Gastrocnemius medialis (tissue), 4 donors: ENCODE data around the gene NOXA1. TPM values are rescaled to one million over a fixed set of nuclear protein-coding genes. Genes with fewer than 3 reads are reported as not detected.

Experiments used
- ATAC-seq, 2 donors: fragments of 150-250 bp; one replicate each; pipeline ENCODE4 v1.9.1; 2016
- DNase-seq, 2 donors: peaks; one replicate each; pipeline ENCODE4 v3.0.0-alpha.2; 2019
- H3K27ac ChIP-seq, 4 donors: fragments of 200-600 bp; sonication (generic); 1 replicate in 1 of 4; 2 replicates in 3 of 4; pipeline ENCODE4 v1.5.1; 2016 to 2018; ENCODE audit warnings: mild to moderate bottlenecking in 2 of 4, moderate library complexity in 1 of 4
- H3K27me3 ChIP-seq, 3 donors: fragments of 200-600 bp; sonication (generic) in 2 of 3; 1 replicate in 1 of 3; 2 replicates in 2 of 3; pipeline versions ENCODE4 v1.5.1 to v1.6.0; 2016 to 2019; ENCODE audit warnings: mild to moderate bottlenecking in 1 of 3, moderate library complexity in 1 of 3
- H3K36me3 ChIP-seq, 2 donors: fragments of 200-600 bp; sonication (generic) in 1 of 2; one replicate each; pipeline ENCODE4 v1.5.1; 2017 to 2018
- H3K4me1 ChIP-seq, 2 donors: fragments of 200-600 bp; sonication (generic) in 1 of 2; one replicate each; pipeline ENCODE4 v1.5.1; 2016 to 2017; ENCODE audit warnings: mild to moderate bottlenecking in 2 of 2
- H3K4me3 ChIP-seq, 4 donors: fragments of 200-600 bp; sonication (generic) in 3 of 4; 1 replicate in 1 of 4; 2 replicates in 3 of 4; pipeline ENCODE4 v1.5.1; 2016 to 2019; ENCODE audit warnings: mild to moderate bottlenecking in 2 of 4
- H3K9me3 ChIP-seq, 3 donors: fragments of 200-600 bp; sonication (generic) in 2 of 3; 1 replicate in 1 of 3; 2 replicates in 2 of 3; pipeline ENCODE4 v1.5.1; 2016 to 2019
- CTCF ChIP-seq, 5 experiments: fragments of 450-650 bp in 3 of 5; fragments of 200-600 bp in 2 of 5; sonication (generic) in 2 of 5; IDR thresholded peaks in 4 of 5; conservative IDR thresholded peaks in 1 of 5; 1 replicate in 4 of 5; 2 replicates in 1 of 5; pipeline ENCODE4 v1.5.1; 2016 to 2019; ENCODE audit warnings: antibody characterized with exemption in 5 of 5, mild to moderate bottlenecking in 3 of 5, moderate library complexity in 3 of 5
- POLR2A ChIP-seq, 2 donors: fragments of 450-650 bp; IDR thresholded peaks; one replicate each; pipeline ENCODE4 v1.6.1; 2017; ENCODE audit warnings: antibody characterized with exemption in 2 of 2, mild to moderate bottlenecking in 2 of 2, moderate library complexity in 2 of 2
- in situ Hi-C, 4 donors: fragments of 200-750 bp; cut with MboI; loops; one replicate each; pipeline versions ENCODE4 v1.15.0 to v1.8.0; 2017; ENCODE audit warnings: low sequenced_read_pairs in 4 of 4
- intact Hi-C: fragments of 100-400 bp; cut with DNase I; formaldehyde crosslinking; loops from one replicate; pipeline ENCODE4 v1.15.1; 2023; ENCODE audit warnings: low total_unique reads
- total RNA-seq, 4 donors: library from RNA; depleted of rRNA; stranded (reverse); fragments of >200 nt; gene quantifications; one replicate each; pipeline versions ENCODE4 v1.1.0 to v1.2.3, GENCODE V29; 2016

Gene NOXA1
- total RNA-seq, 4 donors from 2014 or later = 0.41 to 2.5 (median 1.8) TPM

- Histone ChIP-seq H3K36me3 (peaks cover 0 to 8% of the 10 kb centered on the region in 2 donors), H3K4me1 (no peaks in the 10 kb centered on the region), H3K27me3 (no peaks in the 10 kb centered on the region), H3K27ac (no peak overlapping the region), H3K4me3 (no peak overlapping the region), H3K9me3 (peaks cover 0 to 8% (median 2%) of the 10 kb centered on the region in 3 donors)
- intact Hi-C loops (no loop called here), in situ Hi-C loops (no loop called here)
- ATAC-seq (no peak), DNase-seq (no peak)
- TF ChIP-seq POLR2A (IDR thresholded peaks at IDR 0.05) = no peak
- no peak for TF ChIP-seq CTCF (IDR thresholded peaks at IDR 0.05 in 4 of 5, conservative IDR thresholded peaks at IDR 0.05 in 1 of 5)
These were observed 47.6 kb downstream of the NOXA1 start for GRCh38 chr9:137470785-137471184.

- DNase-seq (no peak), ATAC-seq (no peak)
- intact Hi-C loops = no loop called here
- H3K4me3 ChIP-seq = no peak overlapping the region
- peaks cover 0 to 10% (median 5%) of the 10 kb centered on the region in 3 donors for H3K9me3 ChIP-seq
- H3K36me3 ChIP-seq = peaks cover 0 to 21% of the 10 kb centered on the region in 2 donors
- no peaks in the 10 kb centered on the region for H3K4me1 ChIP-seq
- H3K27me3 ChIP-seq = no peaks in the 10 kb centered on the region
- in situ Hi-C loops = no loop called here
- TF ChIP-seq CTCF (IDR thresholded peaks at IDR 0.05 in 4 of 5, conservative IDR thresholded peaks at IDR 0.05 in 1 of 5) (no peak), POLR2A (IDR thresholded peaks at IDR 0.05) (no peak)
- H3K27ac ChIP-seq = no peak overlapping the region
These were observed 51.1 kb downstream of the NOXA1 start for GRCh38 chr9:137474271-137474670.

- in situ Hi-C loops = no loop called here
- Histone ChIP-seq H3K27ac (no peak overlapping the region), H3K4me1 (no peaks in the 10 kb centered on the region), H3K4me3 (no peak overlapping the region), H3K36me3 (peaks cover 0 to 25% of the 10 kb centered on the region in 2 donors), H3K27me3 (no peaks in the 10 kb centered on the region), H3K9me3 (peaks cover 0 to 10% (median 5%) of the 10 kb centered on the region in 3 donors)
- DNase-seq (no peak), ATAC-seq (no peak)
- TF ChIP-seq POLR2A (IDR thresholded peaks at IDR 0.05) = no peak
- no peak for TF ChIP-seq CTCF (IDR thresholded peaks at IDR 0.05 in 4 of 5, conservative IDR thresholded peaks at IDR 0.05 in 1 of 5)
- intact Hi-C loops = no loop called here
These were observed 52.5 kb downstream of the NOXA1 start for GRCh38 chr9:137475666-137476065.

GRCh38 chr9:137476856-137477255 lies 53.7 kb downstream of the NOXA1 start:
- peaks cover 0 to under 1% of the 10 kb centered on the region in 2 donors for H3K4me1 ChIP-seq
- H3K27ac ChIP-seq = no peak overlapping the region
- TF ChIP-seq POLR2A (IDR thresholded peaks at IDR 0.05) (no peak), CTCF (IDR thresholded peaks at IDR 0.05 in 4 of 5, conservative IDR thresholded peaks at IDR 0.05 in 1 of 5) (no peak)
- in situ Hi-C loops (no loop called here), intact Hi-C loops (no loop called here)
- no peak overlapping the region for H3K4me3 ChIP-seq
- peaks cover 0 to 10% (median 5%) of the 10 kb centered on the region in 3 donors for H3K9me3 ChIP-seq
- peaks cover 0 to 34% of the 10 kb centered on the region in 2 donors for H3K36me3 ChIP-seq
- ATAC-seq (no peak), DNase-seq (no peak)
- no peaks in the 10 kb centered on the region for H3K27me3 ChIP-seq
